Neural progenitor cell (in vitro differentiated cells): ENCODE data around the gene ELFN1. TPM values are rescaled to one million over a fixed set of nuclear protein-coding genes. Genes with fewer than 3 reads are reported as not detected.

Experiments used
- DNase-seq: peaks from one replicate; pipeline ENCODE4 v3.0.0-alpha.2; 2016; ENCODE audit warnings: low spot score
- H2AFZ ChIP-seq: fragments of 200-600 bp; sonication (generic); replicated peaks from 2 replicates; pipeline ENCODE4 v1.6.1; 2016; ENCODE audit warnings: antibody characterized with exemption
- H3F3A ChIP-seq: fragments of 200-600 bp; sonication (generic); 2 replicates; pipeline ENCODE4 v1.6.1; 2016; ENCODE audit warnings: antibody characterized with exemption, low read depth
- H3K27ac ChIP-seq: fragments of 200-600 bp; sonication (generic); 2 replicates; pipeline ENCODE4 v1.5.1; 2016; ENCODE audit warnings: mild to moderate bottlenecking
- H3K27me3 ChIP-seq: fragments of 200-600 bp; sonication (generic); 2 replicates; pipeline ENCODE4 v1.6.1; 2016; ENCODE audit warnings: mild to moderate bottlenecking, moderate library complexity
- H3K36me3 ChIP-seq: fragments of 200-600 bp; sonication (generic); 2 replicates; pipeline ENCODE4 v1.5.1; 2016
- H3K4me1 ChIP-seq: fragments of 200-600 bp; sonication (generic); 2 replicates; pipeline ENCODE4 v1.6.1; 2016; ENCODE audit warnings: mixed run types
- H3K4me2 ChIP-seq: fragments of 200-600 bp; sonication (generic); 2 replicates; pipeline ENCODE4 v1.6.1; 2016
- H3K4me3 ChIP-seq: fragments of 200-600 bp; sonication (generic); 2 replicates; pipeline ENCODE4 v1.5.1; 2016
- H3K79me2 ChIP-seq: fragments of 200-600 bp; sonication (generic); 2 replicates; pipeline ENCODE4 v1.6.1; 2016; ENCODE audit warnings: low read depth
- H3K9ac ChIP-seq: fragments of 200-600 bp; sonication (generic); 2 replicates; pipeline ENCODE4 v1.6.1; 2016
- H3K9me3 ChIP-seq: fragments of 200-600 bp; sonication (generic); 2 replicates; pipeline ENCODE4 v1.5.1; 2016; ENCODE audit warnings: low read depth
- H4K20me1 ChIP-seq: fragments of 200-600 bp; sonication (generic); 2 replicates; pipeline ENCODE4 v1.6.1; 2016; ENCODE audit warnings: low read depth
- H3K27ac Mint-ChIP-seq: 3 replicates; pipeline ENCODE4 v1.8.0; 2021; ENCODE audit warnings: mixed read lengths
- H3K27me3 Mint-ChIP-seq: 2 replicates; pipeline ENCODE4 v1.8.0; 2022; ENCODE audit warnings: low read depth, mild to moderate bottlenecking, inconsistent platforms, moderate library complexity, mixed read lengths; ENCODE audit not compliant: insufficient read depth
- H3K36me3 Mint-ChIP-seq: 3 replicates; pipeline ENCODE4 v1.8.0; 2021; ENCODE audit warnings: mixed read lengths
- H3K4me1 Mint-ChIP-seq: 3 replicates; pipeline ENCODE4 v1.8.0; 2021; ENCODE audit warnings: mixed read lengths
- H3K4me3 Mint-ChIP-seq: 3 replicates; pipeline ENCODE4 v1.8.0; 2021; ENCODE audit warnings: mild to moderate bottlenecking, moderate library complexity, mixed read lengths
- H3K9me3 Mint-ChIP-seq: 3 replicates; pipeline ENCODE4 v1.8.0; 2020; ENCODE audit warnings: mixed read lengths
- EZH2 ChIP-seq: fragments of 200-600 bp; sonication (generic); IDR thresholded peaks from 2 replicates; pipeline ENCODE4 v1.6.1; 2017; ENCODE audit warnings: antibody characterized with exemption, mild to moderate bottlenecking, moderate library complexity
- EZH2phosphoT487 ChIP-seq: fragments of 200-600 bp; sonication (generic); IDR thresholded peaks from 2 replicates; pipeline ENCODE4 v1.6.1; 2017; ENCODE audit warnings: antibody characterized with exemption
- total RNA-seq: library from RNA; depleted of rRNA; stranded (reverse); fragments of >200 nt; gene quantifications from 2 replicates; pipeline ENCODE4 v1.2.3, GENCODE V29; 2015; ENCODE audit warnings: low replicate concordance
- TF ChIP-seq, protein P1 (sequence below): fragments of 200-600 bp; sonication (generic); IDR thresholded peaks from 2 replicates; pipeline ENCODE4 v1.5.1; 2017; ENCODE audit warnings: antibody characterized with exemption, mild to moderate bottlenecking

ELFN1 gene
- total RNA-seq, 1 donor from 2014 or later: 2.2 TPM

DNA sequence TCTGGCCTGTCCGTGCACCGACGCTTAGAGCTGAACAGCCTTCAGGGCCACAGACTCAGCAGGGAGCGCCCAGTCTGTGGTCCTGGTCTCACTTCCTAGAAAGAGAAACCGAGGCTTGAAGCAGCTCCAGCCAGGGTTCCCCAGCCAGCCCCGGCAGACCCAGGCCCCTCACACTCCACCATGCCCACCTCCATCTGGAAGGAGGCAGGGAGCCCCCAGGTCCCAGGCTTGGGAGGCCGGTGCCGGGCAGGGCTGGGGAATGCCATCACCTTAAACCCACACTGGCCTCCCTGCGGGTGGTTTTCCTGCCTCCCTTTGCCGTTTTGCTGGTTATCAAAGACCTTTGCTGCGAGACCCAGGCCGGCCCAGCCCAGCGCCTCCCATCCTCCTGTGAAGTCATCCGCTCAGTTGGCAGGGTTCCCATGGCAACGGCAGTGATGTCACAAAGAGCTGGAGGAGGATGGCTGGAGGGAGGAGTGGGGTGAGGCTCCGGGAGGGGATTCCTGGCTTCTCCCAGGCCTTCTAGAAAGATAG, 24.0 kb downstream of the ELFN1 start:
- no peaks in the 10 kb centered on the region for H3K27me3 ChIP-seq
- H3K4me2 ChIP-seq: peak overlapping the region; percentile 63
- H2AFZ ChIP-seq: no peak overlapping the region
- DNase-seq: peak; percentile 96
- no peak overlapping the region for H3K9ac ChIP-seq
- peaks cover 15% of the 10 kb centered on the region for H3K4me1 ChIP-seq
- no peaks in the 10 kb centered on the region for H3K9me3 ChIP-seq
- Mint-ChIP-seq H3K27ac (no peak overlapping the region), H3K4me1 (peaks cover 46% of the 10 kb centered on the region), H3K36me3 (peaks cover 1% of the 10 kb centered on the region), H3K27me3 (peaks cover 10% of the 10 kb centered on the region), H3K9me3 (no peaks in the 10 kb centered on the region), H3K4me3 (peak overlapping the region; percentile 43)
- H4K20me1 ChIP-seq: peaks cover 15% of the 10 kb centered on the region
- H3K79me2 ChIP-seq: no peaks in the 10 kb centered on the region
- no peak overlapping the region for H3K4me3 ChIP-seq
- TF ChIP-seq, protein P1, sequence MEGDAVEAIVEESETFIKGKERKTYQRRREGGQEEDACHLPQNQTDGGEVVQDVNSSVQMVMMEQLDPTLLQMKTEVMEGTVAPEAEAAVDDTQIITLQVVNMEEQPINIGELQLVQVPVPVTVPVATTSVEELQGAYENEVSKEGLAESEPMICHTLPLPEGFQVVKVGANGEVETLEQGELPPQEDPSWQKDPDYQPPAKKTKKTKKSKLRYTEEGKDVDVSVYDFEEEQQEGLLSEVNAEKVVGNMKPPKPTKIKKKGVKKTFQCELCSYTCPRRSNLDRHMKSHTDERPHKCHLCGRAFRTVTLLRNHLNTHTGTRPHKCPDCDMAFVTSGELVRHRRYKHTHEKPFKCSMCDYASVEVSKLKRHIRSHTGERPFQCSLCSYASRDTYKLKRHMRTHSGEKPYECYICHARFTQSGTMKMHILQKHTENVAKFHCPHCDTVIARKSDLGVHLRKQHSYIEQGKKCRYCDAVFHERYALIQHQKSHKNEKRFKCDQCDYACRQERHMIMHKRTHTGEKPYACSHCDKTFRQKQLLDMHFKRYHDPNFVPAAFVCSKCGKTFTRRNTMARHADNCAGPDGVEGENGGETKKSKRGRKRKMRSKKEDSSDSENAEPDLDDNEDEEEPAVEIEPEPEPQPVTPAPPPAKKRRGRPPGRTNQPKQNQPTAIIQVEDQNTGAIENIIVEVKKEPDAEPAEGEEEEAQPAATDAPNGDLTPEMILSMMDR: no peak
- no peak for TF ChIP-seq EZH2phosphoT487
- TF ChIP-seq EZH2: no peak
- no peaks in the 10 kb centered on the region for H3K36me3 ChIP-seq
- H3F3A ChIP-seq: no peaks in the 10 kb centered on the region
- no peak overlapping the region for H3K27ac ChIP-seq

DNA sequence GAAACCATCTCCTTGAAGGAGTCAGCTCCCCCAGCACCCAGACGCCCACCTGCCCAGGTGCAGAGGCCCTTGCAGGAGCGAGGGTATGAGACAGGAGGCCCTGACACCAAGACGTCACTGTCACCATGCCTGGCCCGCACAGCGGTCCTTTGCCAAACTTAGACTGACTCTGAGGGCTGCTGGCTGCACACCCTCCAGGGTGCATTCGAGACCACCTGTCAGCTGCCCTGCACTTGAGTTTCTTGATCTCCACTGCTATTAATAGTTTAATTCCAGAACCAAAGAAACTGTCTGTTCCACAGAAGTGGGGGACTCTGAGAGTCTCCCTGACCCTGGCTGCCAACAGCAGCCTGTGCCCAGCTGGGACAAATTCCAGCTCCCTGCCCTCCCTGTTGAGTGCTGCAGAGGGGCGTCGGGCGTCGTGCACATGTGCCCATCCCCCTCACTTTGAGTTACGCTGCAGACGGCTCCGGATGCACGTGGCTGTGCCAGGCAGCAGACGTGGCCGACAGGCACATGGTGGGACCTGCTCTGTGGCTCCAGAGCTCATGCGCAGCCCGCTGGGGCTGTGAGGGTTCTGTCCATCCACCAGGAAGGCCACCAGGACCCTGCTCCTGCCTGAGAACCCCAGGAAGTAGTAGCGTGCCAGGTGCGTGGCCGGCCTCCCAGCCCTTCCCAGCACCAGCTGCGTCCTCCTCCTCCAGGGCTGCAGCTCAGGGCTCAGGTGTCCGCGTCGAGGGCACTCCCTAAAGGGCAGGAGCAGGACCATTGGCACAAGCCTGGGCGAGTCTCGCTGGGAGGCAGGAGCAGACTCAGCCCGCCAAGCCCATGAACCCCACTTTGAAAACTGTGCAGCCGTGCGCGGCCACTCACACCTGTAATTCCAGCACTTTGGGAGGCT, 24.8 kb downstream of the ELFN1 start:
- Histone ChIP-seq H3K79me2 (no peaks in the 10 kb centered on the region), H3K27me3 (no peaks in the 10 kb centered on the region), H3K36me3 (no peaks in the 10 kb centered on the region), H2AFZ (no peak overlapping the region), H3K4me2 (peak overlapping the region; percentile 63), H3F3A (no peaks in the 10 kb centered on the region), H3K4me3 (no peak overlapping the region), H3K9me3 (no peaks in the 10 kb centered on the region), H3K27ac (no peak overlapping the region), H4K20me1 (peaks cover 15% of the 10 kb centered on the region), H3K4me1 (peaks cover 15% of the 10 kb centered on the region), H3K9ac (no peak overlapping the region)
- no peaks in the 10 kb centered on the region for H3K9me3 Mint-ChIP-seq
- peaks cover 38% of the 10 kb centered on the region for H3K4me1 Mint-ChIP-seq
- peaks cover 10% of the 10 kb centered on the region for H3K27me3 Mint-ChIP-seq
- TF ChIP-seq, protein P1: no peak
- TF ChIP-seq EZH2phosphoT487 (no peak), EZH2 (no peak)
- no peaks in the 10 kb centered on the region for H3K36me3 Mint-ChIP-seq
- H3K27ac Mint-ChIP-seq: peak overlapping the region; percentile 66
- peak overlapping the region; percentile 57 for H3K4me3 Mint-ChIP-seq
- DNase-seq: no peak

- Histone ChIP-seq H3K27ac (no peak overlapping the region), H4K20me1 (peaks cover 15% of the 10 kb centered on the region), H3K9me3 (no peaks in the 10 kb centered on the region), H3K4me3 (no peak overlapping the region), H3K9ac (no peak overlapping the region), H3F3A (no peaks in the 10 kb centered on the region), H3K79me2 (no peaks in the 10 kb centered on the region), H2AFZ (no peak overlapping the region), H3K27me3 (no peaks in the 10 kb centered on the region), H3K4me1 (peaks cover 15% of the 10 kb centered on the region), H3K36me3 (no peaks in the 10 kb centered on the region), H3K4me2 (no peak overlapping the region)
- DNase-seq: no peak
- Mint-ChIP-seq H3K9me3 (no peaks in the 10 kb centered on the region), H3K27me3 (peaks cover 5% of the 10 kb centered on the region), H3K36me3 (peaks cover 10% of the 10 kb centered on the region), H3K4me1 (peaks cover 36% of the 10 kb centered on the region), H3K4me3 (peak overlapping the region; percentile 50), H3K27ac (peak overlapping the region; percentile 16)
- TF ChIP-seq EZH2phosphoT487 (no peak), EZH2 (no peak)
- TF ChIP-seq, protein P1: no peak
These were observed 25.9 kb downstream of the ELFN1 start for GRCh38 chr7:1695800-1696454.
